Activated CD8-positive, alpha-beta memory T cell treated with anti-CD3 and anti-CD28 coated beads for 36 hours (primary cell): ENCODE measurements around the gene STK11. TPM values are rescaled to one million over a fixed set of nuclear protein-coding genes. Genes with fewer than 3 reads are reported as not detected.

Source experiments
- CTCF ChIA-PET: fragments of 350-600 bp; sonication (Branson Sonifier 250); formaldehyde crosslinking; loops from one replicate; lab custom pipeline; 2021; ENCODE audit warnings: antibody characterized with exemption; lab: Charles Lee
- POLR2A ChIA-PET: fragments of 350-600 bp; sonication (Branson Sonifier 250); formaldehyde crosslinking; loops from one replicate; lab custom pipeline; 2021; ENCODE audit warnings: antibody characterized with exemption; lab: Charles Lee
- total RNA-seq, 2 experiments: library from RNA; stranded (reverse); gene quantifications; one replicate each; pipeline ENCODE4 v1.2.3, GENCODE V29; 2021

The STK11 gene
- total RNA-seq, 2 experiments from 2014 or later: 58.7 to 62.5 TPM

GRCh38 chr19:1220477-1220930 lies 14.9 kb downstream of the STK11 start:
- CTCF ChIA-PET: interaction anchor here (0.8 kb wide), 1 partner anchor 32 kb away, joined by 3 read pairs; no protein-coding TSS in a partner anchor
- POLR2A ChIA-PET: no interaction called here

GRCh38 chr19:1220976-1221903 lies 15.7 kb downstream of the STK11 start:
- POLR2A ChIA-PET: no interaction called here
- CTCF ChIA-PET: interaction anchor here (0.8 to 1.6 kb wide), 3 partner anchors 19 to 113 kb away, joined by 3 to 5 read pairs (median 4); no protein-coding TSS in a partner anchor

- POLR2A ChIA-PET: no interaction called here
Measured at GRCh38 chr19:1221904-1222255, 16.3 kb downstream of the STK11 start.

GRCh38 chr19:1222394-1222793 lies 16.8 kb downstream of the STK11 start:
- POLR2A ChIA-PET: no interaction called here
- CTCF ChIA-PET: interaction anchor here (0.7 to 1.6 kb wide), 5 partner anchors 10 to 115 kb away, joined by 3 to 5 read pairs (median 3); no protein-coding TSS in a partner anchor

More at GRCh38 chr19:1221904-1222255, 16.3 kb downstream of the STK11 start:
- CTCF ChIA-PET: interaction anchor here (0.8 to 1.6 kb wide), 3 partner anchors 19 to 114 kb away, joined by 3 to 5 read pairs (median 4); no protein-coding TSS in a partner anchor

GRCh38 chr19:1223018-1223855 lies 17.7 kb downstream of the STK11 start:
- POLR2A ChIA-PET: no interaction called here

GRCh38 chr19:1224047-1224825 lies 18.7 kb downstream of the STK11 start:
- POLR2A ChIA-PET: no interaction called here
- CTCF ChIA-PET: interaction anchor here (0.7 kb wide), 1 partner anchor 32 kb away, joined by 3 read pairs; no protein-coding TSS in a partner anchor

More at GRCh38 chr19:1223018-1223855, 17.7 kb downstream of the STK11 start:
- CTCF ChIA-PET: interaction anchor here (0.7 to 1.6 kb wide), 7 partner anchors 10 to 275 kb away, joined by 3 to 5 read pairs (median 3); no protein-coding TSS in a partner anchor

- POLR2A ChIA-PET: no interaction called here
- CTCF ChIA-PET: no interaction called here
Measured at GRCh38 chr19:1224847-1225246, 19.3 kb downstream of the STK11 start.

- ChIA-PET POLR2A (no interaction called here), CTCF (interaction anchor here (1.3 kb wide), 1 partner anchor 241 kb away, joined by 4 read pairs; no protein-coding TSS in a partner anchor)
Measured at GRCh38 chr19:1225440-1226226, 20.1 kb downstream of the STK11 start.

GRCh38 chr19:1226227-1226518 lies 20.6 kb downstream of the STK11 start:
- ChIA-PET POLR2A (no interaction called here), CTCF (interaction anchor here (1.3 kb wide), 1 partner anchor 241 kb away, joined by 4 read pairs; no protein-coding TSS in a partner anchor)

GRCh38 chr19:1226522-1227303 lies 21.1 kb downstream of the STK11 start:
- POLR2A ChIA-PET: no interaction called here
- CTCF ChIA-PET: interaction anchor here (1.3 kb wide), 1 partner anchor 242 kb away, joined by 4 read pairs; no protein-coding TSS in a partner anchor

GRCh38 chr19:1227304-1228054 lies 21.9 kb downstream of the STK11 start:
- ChIA-PET CTCF (no interaction called here), POLR2A (no interaction called here)

- ChIA-PET POLR2A (no interaction called here), CTCF (no interaction called here)
Measured at GRCh38 chr19:1228161-1228957, 22.8 kb downstream of the STK11 start.

GRCh38 chr19:1229056-1229923 lies 23.7 kb downstream of the STK11 start:
- ChIA-PET CTCF (no interaction called here), POLR2A (no interaction called here)

GRCh38 chr19:1229924-1230782 lies 24.6 kb downstream of the STK11 start:
- ChIA-PET CTCF (no interaction called here), POLR2A (no interaction called here)
